ENCODE results near the gene TLR2.
A peak's percentile ranks its signal among the peaks of the same experiment; 100 is the strongest.
"Not testable (repeated sequence)": the region's sequence is repeated elsewhere in the genome, so short reads cannot be mapped to it uniquely, and the experiment has no call there.

The TLR2 gene

GRCh38 chr4:153661215-153661822, 22.8 kb upstream of the TLR2 start:
- no peak for DNase-seq

- no peak for DNase-seq
Measured at GRCh38 chr4:153661908-153662307, 22.2 kb upstream of the TLR2 start.

GRCh38 chr4:153663667-153664066, 20.4 kb upstream of the TLR2 start:
- DNase-seq, result no peak

- not testable (repeated sequence) for DNase-seq
Measured at GRCh38 chr4:153666505-153666904, 17.6 kb upstream of the TLR2 start.

GRCh38 chr4:153668647-153669046, 15.4 kb upstream of the TLR2 start:
- DNase-seq, result no peak

- DNase-seq, result no peak
Measured at GRCh38 chr4:153669838-153670237, 14.2 kb upstream of the TLR2 start.

GRCh38 chr4:153676486-153676885, 7.6 kb upstream of the TLR2 start:
- no peak for DNase-seq

- DNase-seq, result peak; percentile 9
Measured at GRCh38 chr4:153676984-153677383, 7.1 kb upstream of the TLR2 start.

- DNase-seq, result no peak
Measured at GRCh38 chr4:153679486-153679885, 4.6 kb upstream of the TLR2 start.

- no peak for DNase-seq
Measured at GRCh38 chr4:153683763-153684181, 308 bp upstream of the TLR2 start.

- no peak for DNase-seq
Measured at GRCh38 chr4:153684971-153685371, 891 bp downstream of the TLR2 start.

- no peak for DNase-seq
Measured at GRCh38 chr4:153704522-153704921, 20.4 kb downstream of the TLR2 start.

GRCh38 chr4:153705743-153706468, 21.8 kb downstream of the TLR2 start:
- no peak for DNase-seq

GRCh38 chr4:153706519-153706918, 22.4 kb downstream of the TLR2 start:
- DNase-seq, result no peak

- DNase-seq, result no peak
Measured at GRCh38 chr4:153710681-153711080, 26.6 kb downstream of the TLR2 start.

GRCh38 chr4:153713866-153714646, 30.0 kb downstream of the TLR2 start:
- peak; percentile 25 for DNase-seq

GRCh38 chr4:153722036-153722435, 38.0 kb downstream of the TLR2 start:
- no peak for DNase-seq

GRCh38 chr4:153724606-153725005, 40.5 kb downstream of the TLR2 start:
- DNase-seq, result no peak

- no peak for DNase-seq
Measured at GRCh38 chr4:153725136-153725830, 41.2 kb downstream of the TLR2 start.

GRCh38 chr4:153725831-153726154, 41.7 kb downstream of the TLR2 start:
- no peak for DNase-seq

- no peak for DNase-seq
Measured at GRCh38 chr4:153728151-153728550, 44.1 kb downstream of the TLR2 start.

GRCh38 chr4:153728660-153729059, 44.6 kb downstream of the TLR2 start:
- no peak for DNase-seq

GRCh38 chr4:153729895-153730294, 45.8 kb downstream of the TLR2 start:
- no peak for DNase-seq

- no peak for DNase-seq
Measured at GRCh38 chr4:153731239-153731638, 47.2 kb downstream of the TLR2 start.

Data from DMS53 (cell line).